ENCODE results near the gene SCARB1.

Gene SCARB1

GRCh38 chr12:124861898-124862676 lies 1.6 kb downstream of the SCARB1 start:
- DNase-seq = no peak

- DNase-seq = no peak
Observed at GRCh38 chr12:124861492-124861891, 2.2 kb downstream of the SCARB1 start.

- DNase-seq = no peak
Observed at GRCh38 chr12:124857921-124858461, 5.7 kb downstream of the SCARB1 start.

GRCh38 chr12:124856842-124857178 lies 6.9 kb downstream of the SCARB1 start:
- no peak for DNase-seq

GRCh38 chr12:124856132-124856841 lies 7.4 kb downstream of the SCARB1 start:
- DNase-seq = no peak

- no peak for DNase-seq
Observed at GRCh38 chr12:124855275-124855957, 8.2 kb downstream of the SCARB1 start.

GRCh38 chr12:124854637-124855184 lies 9.0 kb downstream of the SCARB1 start:
- DNase-seq = no peak

GRCh38 chr12:124853781-124854636 lies 9.7 kb downstream of the SCARB1 start:
- no peak for DNase-seq

GRCh38 chr12:124852911-124853427 lies 10.7 kb downstream of the SCARB1 start:
- no peak for DNase-seq

- no peak for DNase-seq
Observed at GRCh38 chr12:124852329-124852831, 11.3 kb downstream of the SCARB1 start.

GRCh38 chr12:124851342-124851741 lies 12.3 kb downstream of the SCARB1 start:
- DNase-seq = no peak

- no peak for DNase-seq
Observed at GRCh38 chr12:124849382-124849781, 14.3 kb downstream of the SCARB1 start.

- DNase-seq = no peak
Observed at GRCh38 chr12:124848621-124849380, 14.9 kb downstream of the SCARB1 start.

- DNase-seq = no peak
Observed at GRCh38 chr12:124847113-124848074, 16.3 kb downstream of the SCARB1 start.

GRCh38 chr12:124844411-124845397 lies 19.0 kb downstream of the SCARB1 start:
- no peak for DNase-seq

GRCh38 chr12:124842800-124843510 lies 20.7 kb downstream of the SCARB1 start:
- no peak for DNase-seq

- no peak for DNase-seq
Observed at GRCh38 chr12:124842073-124842749, 21.5 kb downstream of the SCARB1 start.

Data from NCI-H1048 (cell line).